Measurements from ENCODE around the gene C1QBP.

GRCh38 chr17:5413682-5414081, 25.3 kb downstream of the C1QBP start:
- TF ChIP-seq CTCF (IDR thresholded peaks at IDR 0.05) (no peak), POLR2A (IDR thresholded peaks at IDR 0.05) (no peak)
